ENCODE measurements around the gene SETDB2. TPM values are rescaled to one million over a fixed set of nuclear protein-coding genes. Genes with fewer than 3 reads are reported as not detected.

SETDB2 gene
- total RNA-seq, 1 experiment from 2014 or later = 14.7 TPM

DNA sequence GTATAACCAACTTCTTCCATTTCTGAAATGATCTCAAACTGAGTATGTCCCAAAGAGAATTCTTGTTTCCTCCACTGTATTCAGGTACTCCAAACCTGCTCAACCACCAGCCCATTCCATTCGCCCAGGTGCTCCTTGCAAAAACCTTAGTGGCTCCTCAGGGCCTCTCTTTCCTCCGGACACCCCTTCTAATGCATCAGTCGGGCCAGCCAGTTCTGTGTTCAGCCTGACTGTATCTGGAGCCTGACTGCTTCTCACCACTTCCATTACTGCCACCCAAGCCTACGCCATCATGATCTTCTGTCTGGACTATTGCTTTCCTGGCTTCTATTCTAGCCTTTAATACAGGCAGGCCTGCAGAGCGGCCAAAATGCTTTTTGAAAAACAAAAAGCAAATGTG, 53.2 kb downstream of the SETDB2 start:
- Histone ChIP-seq H3K27me3 (replicated peaks; ENCODE audit: control insufficient read depth, insufficient read depth, low read length) (no peaks in the 10 kb centered on the region), H3K36me3 (ENCODE audit: control insufficient read depth, insufficient read depth, low read length) (no peaks in the 10 kb centered on the region), H3K4me1 (no peaks in the 10 kb centered on the region), H3K9me3 (no peaks in the 10 kb centered on the region), H3K4me3 (ENCODE audit: low read depth, low read length) (no peak overlapping the region)
- TF ChIP-seq, protein P1, sequence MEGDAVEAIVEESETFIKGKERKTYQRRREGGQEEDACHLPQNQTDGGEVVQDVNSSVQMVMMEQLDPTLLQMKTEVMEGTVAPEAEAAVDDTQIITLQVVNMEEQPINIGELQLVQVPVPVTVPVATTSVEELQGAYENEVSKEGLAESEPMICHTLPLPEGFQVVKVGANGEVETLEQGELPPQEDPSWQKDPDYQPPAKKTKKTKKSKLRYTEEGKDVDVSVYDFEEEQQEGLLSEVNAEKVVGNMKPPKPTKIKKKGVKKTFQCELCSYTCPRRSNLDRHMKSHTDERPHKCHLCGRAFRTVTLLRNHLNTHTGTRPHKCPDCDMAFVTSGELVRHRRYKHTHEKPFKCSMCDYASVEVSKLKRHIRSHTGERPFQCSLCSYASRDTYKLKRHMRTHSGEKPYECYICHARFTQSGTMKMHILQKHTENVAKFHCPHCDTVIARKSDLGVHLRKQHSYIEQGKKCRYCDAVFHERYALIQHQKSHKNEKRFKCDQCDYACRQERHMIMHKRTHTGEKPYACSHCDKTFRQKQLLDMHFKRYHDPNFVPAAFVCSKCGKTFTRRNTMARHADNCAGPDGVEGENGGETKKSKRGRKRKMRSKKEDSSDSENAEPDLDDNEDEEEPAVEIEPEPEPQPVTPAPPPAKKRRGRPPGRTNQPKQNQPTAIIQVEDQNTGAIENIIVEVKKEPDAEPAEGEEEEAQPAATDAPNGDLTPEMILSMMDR (IDR thresholded peaks at IDR 0.05; ENCODE audit: insufficient read depth in 1 of 2, low read depth in 1 of 2, low read length in 1 of 2, severe bottlenecking in 1 of 2, unreplicated experiment in 1 of 2) = no peak
- ChIA-PET POLR2A (no interaction called here), CTCF (no interaction called here)
- intact Hi-C loops (cut with micrococcal nuclease; ENCODE audit: unreplicated experiment) = no loop called here
- Mint-ChIP-seq H3K36me3 (ENCODE audit: insufficient read depth, unreplicated experiment) (no peaks in the 10 kb centered on the region), H3K4me3 (ENCODE audit: unreplicated experiment) (no peak overlapping the region), H3K9me3 (ENCODE audit: unreplicated experiment) (no peaks in the 10 kb centered on the region), H3K4me1 (ENCODE audit: low read depth, unreplicated experiment) (no peaks in the 10 kb centered on the region), H3K27ac (ENCODE audit: unreplicated experiment) (no peak overlapping the region), H3K27me3 (ENCODE audit: insufficient read depth, unreplicated experiment) (no peaks in the 10 kb centered on the region)
- TSS peak; percentile 18 for BruUV-seq (replicated peaks)
- no peak for DNase-seq

DNA sequence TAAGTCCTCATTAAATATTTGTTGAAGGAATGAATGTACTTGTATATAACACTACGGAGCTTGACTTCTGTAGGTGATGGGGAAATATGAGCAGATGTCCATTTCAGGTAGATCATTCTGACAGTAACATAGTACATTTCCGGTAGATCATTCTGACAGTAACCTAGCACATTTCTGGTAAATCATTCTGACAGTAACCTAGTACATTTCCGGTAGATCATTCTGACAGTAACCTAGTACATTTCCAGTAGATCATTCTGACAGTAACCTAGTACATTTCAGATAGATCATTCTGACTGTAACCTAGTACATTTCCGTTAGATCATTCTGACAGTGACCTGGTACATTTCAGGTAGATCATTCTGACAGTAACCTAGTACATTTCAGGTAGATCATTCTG, 54.1 kb downstream of the SETDB2 start:
- ChIA-PET CTCF (no interaction called here), POLR2A (no interaction called here)
- H3K4me1 Mint-ChIP-seq (ENCODE audit: low read depth, unreplicated experiment) = no peaks in the 10 kb centered on the region
- H3K4me3 Mint-ChIP-seq (ENCODE audit: unreplicated experiment) = no peak overlapping the region
- TF ChIP-seq, protein P1 (IDR thresholded peaks at IDR 0.05; ENCODE audit: insufficient read depth in 1 of 2, low read depth in 1 of 2, low read length in 1 of 2, severe bottlenecking in 1 of 2, unreplicated experiment in 1 of 2) = no peak
- H3K27ac Mint-ChIP-seq (ENCODE audit: unreplicated experiment) = no peak overlapping the region
- Histone ChIP-seq H3K4me1 (no peaks in the 10 kb centered on the region), H3K36me3 (ENCODE audit: control insufficient read depth, insufficient read depth, low read length) (no peaks in the 10 kb centered on the region), H3K27me3 (replicated peaks; ENCODE audit: control insufficient read depth, insufficient read depth, low read length) (no peaks in the 10 kb centered on the region; the same call in 1 of the 2 replicates), H3K4me3 (ENCODE audit: low read depth, low read length) (no peak overlapping the region), H3K9me3 (no peaks in the 10 kb centered on the region)
- no peaks in the 10 kb centered on the region for H3K9me3 Mint-ChIP-seq (ENCODE audit: unreplicated experiment)
- no peaks in the 10 kb centered on the region for H3K36me3 Mint-ChIP-seq (ENCODE audit: insufficient read depth, unreplicated experiment)
- intact Hi-C loops (cut with micrococcal nuclease; ENCODE audit: unreplicated experiment) = no loop called here
- no TSS peak for BruUV-seq (replicated peaks)
- no peaks in the 10 kb centered on the region for H3K27me3 Mint-ChIP-seq (ENCODE audit: insufficient read depth, unreplicated experiment)
- no peak for DNase-seq

DNA sequence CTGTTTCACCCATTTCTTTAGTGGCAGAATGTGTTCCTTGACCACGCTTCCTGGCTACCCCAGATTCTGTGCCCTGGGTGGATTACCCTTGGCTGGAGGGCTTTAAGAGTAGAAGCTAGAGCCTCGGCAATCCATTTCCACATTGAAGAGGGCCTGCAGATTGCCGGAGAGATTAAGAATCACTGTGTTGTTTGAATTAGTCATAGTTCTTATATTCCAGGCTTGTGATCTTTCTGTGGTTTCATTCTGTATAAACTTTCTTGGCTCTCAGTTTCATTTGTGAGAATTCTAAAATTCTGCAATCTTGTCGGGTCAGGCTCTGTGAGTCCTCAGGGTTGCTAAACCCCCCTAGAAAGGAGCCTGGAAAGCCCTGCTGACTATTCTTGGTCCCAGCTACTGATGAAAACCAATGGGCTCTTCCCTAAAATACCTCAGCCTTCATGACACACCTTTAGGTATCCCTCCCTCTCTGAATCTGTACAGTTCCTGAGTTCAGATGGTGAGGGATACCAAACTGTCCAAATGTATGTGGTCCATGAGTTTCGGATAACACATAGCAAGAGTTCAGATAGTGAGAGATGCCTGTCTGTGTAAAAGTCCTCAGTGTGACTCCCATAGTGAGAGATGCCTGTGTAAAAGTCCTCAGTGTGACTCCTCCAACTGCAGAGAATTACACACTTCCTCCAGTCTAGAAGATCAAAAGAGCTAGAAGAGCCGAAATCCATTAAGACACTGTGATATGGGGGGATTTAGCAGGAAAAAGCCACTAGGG, 56.0 kb downstream of the SETDB2 start:
- no peaks in the 10 kb centered on the region for H3K9me3 Mint-ChIP-seq (ENCODE audit: unreplicated experiment)
- CTCF ChIA-PET = no interaction called here
- POLR2A ChIA-PET = no interaction called here

More for the DNA sequence above, 56.0 kb downstream of the SETDB2 start:
- no peak overlapping the region for H3K27ac Mint-ChIP-seq (ENCODE audit: unreplicated experiment)
- no peaks in the 10 kb centered on the region for H3K36me3 Mint-ChIP-seq (ENCODE audit: insufficient read depth, unreplicated experiment)
- Histone ChIP-seq H3K9me3 (no peaks in the 10 kb centered on the region), H3K4me3 (ENCODE audit: low read depth, low read length) (no peak overlapping the region), H3K4me1 (no peaks in the 10 kb centered on the region), H3K36me3 (ENCODE audit: control insufficient read depth, insufficient read depth, low read length) (no peaks in the 10 kb centered on the region), H3K27me3 (replicated peaks; ENCODE audit: control insufficient read depth, insufficient read depth, low read length) (no peaks in the 10 kb centered on the region; the same call in 1 of the 2 replicates)
- BruUV-seq (replicated peaks) = no TSS peak
- no peak overlapping the region for H3K4me3 Mint-ChIP-seq (ENCODE audit: unreplicated experiment)
- intact Hi-C loops (cut with micrococcal nuclease; ENCODE audit: unreplicated experiment) = no loop called here
- no peaks in the 10 kb centered on the region for H3K4me1 Mint-ChIP-seq (ENCODE audit: low read depth, unreplicated experiment)
- H3K27me3 Mint-ChIP-seq (ENCODE audit: insufficient read depth, unreplicated experiment) = no peaks in the 10 kb centered on the region
- TF ChIP-seq, protein P1 (IDR thresholded peaks at IDR 0.05; ENCODE audit: insufficient read depth in 1 of 2, low read depth in 1 of 2, low read length in 1 of 2, severe bottlenecking in 1 of 2, unreplicated experiment in 1 of 2) = no peak
- DNase-seq = no peak

All from Caco-2 (cell line).